IMR-90 (cell line): ENCODE measurements around the gene PTPRK. TPM values are rescaled to one million over a fixed set of nuclear protein-coding genes. Genes with fewer than 3 reads are reported as not detected.

Experiments
- ATAC-seq: fragments of 200-7000 bp; cut with Tn5 transposase; 2 replicates; pipeline ENCODE4 v1.9.1; 2020; ENCODE audit warnings: low read depth, mild to moderate bottlenecking, moderate library complexity
- BruUV-seq: library from RNA; stranded (reverse); fragments of 400-500 nt; replicated peaks from 2 replicates; lab custom pipeline; 2021; lab: Mats Ljungman, UMichigan
- CTCF ChIA-PET: fragments of 300-600 bp; formaldehyde crosslinking; extraction: SDS; loops from one replicate; lab custom pipeline; 2021; ENCODE audit warnings: antibody characterized with exemption; lab: Yijun Ruan, JAX
- POLR2A ChIA-PET: fragments of 300-600 bp; sonication (Branson Sonifier 250); formaldehyde crosslinking; loops from one replicate; lab custom pipeline; 2022; ENCODE audit warnings: antibody characterized with exemption; ENCODE audit not compliant: unreplicated experiment; lab: Charles Lee
- DNase-seq: peaks from one replicate; pipeline ENCODE4 v3.0.0; 2013
- H2AFZ ChIP-seq: replicated peaks from 2 replicates; pipeline ENCODE3; 2013; ENCODE audit warnings: low read length, mild to moderate bottlenecking; ENCODE audit not compliant: poor library complexity
- H2AK5ac ChIP-seq: 2 replicates; pipeline ENCODE4 v1.6.1; 2013; ENCODE audit warnings: low read depth, low read length, inconsistent platforms
- H2AK9ac ChIP-seq: replicated peaks from 2 replicates; pipeline ENCODE3; 2013; ENCODE audit warnings: mild to moderate bottlenecking, low read depth, low read length, moderate library complexity; ENCODE audit not compliant: poor library complexity
- H2BK120ac ChIP-seq: 2 replicates; pipeline ENCODE4 v1.6.1; 2013; ENCODE audit warnings: low read depth, low read length, inconsistent platforms
- H2BK15ac ChIP-seq: 3 replicates; pipeline ENCODE4 v1.6.1; 2013; ENCODE audit warnings: low read depth, low read length, inconsistent platforms
- H2BK20ac ChIP-seq: 2 replicates; pipeline ENCODE4 v1.6.1; 2013; ENCODE audit warnings: low read depth, mild to moderate bottlenecking, inconsistent platforms, low read length, moderate library complexity
- H2BK5ac ChIP-seq: 2 replicates; pipeline ENCODE4 v1.6.1; 2013; ENCODE audit warnings: mild to moderate bottlenecking, low read depth, low read length, inconsistent platforms; ENCODE audit not compliant: poor library complexity, severe bottlenecking
- H3K14ac ChIP-seq: replicated peaks from 2 replicates; pipeline ENCODE4 v1.6.1; 2013; ENCODE audit warnings: low read depth, low read length, inconsistent platforms
- H3K18ac ChIP-seq: 2 replicates; pipeline ENCODE4 v1.6.1; 2013; ENCODE audit warnings: low read depth, low read length, control low read depth
- H3K23ac ChIP-seq: 2 replicates; pipeline ENCODE4 v1.6.1; 2013; ENCODE audit warnings: low read depth, low read length, inconsistent platforms
- H3K27ac ChIP-seq: 2 replicates; pipeline ENCODE4 v1.5.1; 2013; ENCODE audit warnings: mild to moderate bottlenecking, control low read depth, low read length; ENCODE audit not compliant: insufficient read depth
- H3K27me3 ChIP-seq: 2 replicates; pipeline ENCODE4 v1.6.1; 2013; ENCODE audit warnings: low read length; ENCODE audit not compliant: control insufficient read depth, insufficient read depth
- H3K36me3 ChIP-seq: 2 replicates; pipeline ENCODE4 v1.6.1; 2013; ENCODE audit warnings: low read length, mixed read lengths; ENCODE audit not compliant: control insufficient read depth, insufficient read depth
- H3K4ac ChIP-seq: 2 replicates; pipeline ENCODE4 v1.6.1; 2013; ENCODE audit warnings: low read depth, low read length, inconsistent platforms
- H3K4me1 ChIP-seq: 2 replicates; pipeline ENCODE4 v1.6.1; 2013; ENCODE audit warnings: low read length, mixed read lengths; ENCODE audit not compliant: control insufficient read depth, insufficient read depth
- H3K4me2 ChIP-seq: 2 replicates; pipeline ENCODE4 v1.6.1; 2013; ENCODE audit warnings: low read depth, mild to moderate bottlenecking, control low read depth, low read length, moderate library complexity
- H3K4me3 ChIP-seq: 2 replicates; pipeline ENCODE4 v1.5.1; 2013; ENCODE audit warnings: low read depth, mild to moderate bottlenecking, control low read depth, low read length, moderate library complexity; ENCODE audit not compliant: insufficient read depth
- H3K56ac ChIP-seq: 2 replicates; pipeline ENCODE4 v1.6.1; 2013; ENCODE audit warnings: low read length, inconsistent platforms; ENCODE audit not compliant: insufficient read depth; ENCODE audit errors: extremely low read depth
- H3K79me1 ChIP-seq, 2 experiments: 2 replicates each; pipeline ENCODE4 v1.6.1; 2013; ENCODE audit warnings: low read length in 2 of 2, inconsistent platforms in 1 of 2, low read depth in 1 of 2
- H3K9ac ChIP-seq: 2 replicates; pipeline ENCODE4 v1.6.1; 2013; ENCODE audit warnings: low read depth, low read length, control low read depth
- H3K9me1 ChIP-seq: 2 replicates; pipeline ENCODE4 v1.6.1; 2013; ENCODE audit warnings: low read length, inconsistent platforms; ENCODE audit not compliant: insufficient read depth
- H3K9me3 ChIP-seq: 2 replicates; pipeline ENCODE4 v1.6.1; 2013; ENCODE audit warnings: low read length; ENCODE audit not compliant: control insufficient read depth, insufficient read depth
- H4K20me1 ChIP-seq: 2 replicates; pipeline ENCODE4 v1.6.1; 2013; ENCODE audit warnings: low read length, inconsistent platforms; ENCODE audit not compliant: insufficient read depth
- H4K5ac ChIP-seq: 2 replicates; pipeline ENCODE4 v1.6.1; 2013; ENCODE audit warnings: mild to moderate bottlenecking, low read depth, low read length, control low read depth
- H4K8ac ChIP-seq, 2 experiments: 2 replicates each; pipeline ENCODE4 v1.6.1; 2013; ENCODE audit warnings: low read depth in 2 of 2, low read length in 2 of 2, control low read depth in 1 of 2, inconsistent platforms in 1 of 2
- H4K91ac ChIP-seq: 2 replicates; pipeline ENCODE4 v1.6.1; 2013; ENCODE audit warnings: low read depth, low read length, inconsistent platforms; ENCODE audit not compliant: insufficient read depth
- BHLHE40 ChIP-seq: fragments of 150-350 bp; IDR thresholded peaks from 2 replicates; pipeline ENCODE4 v1.6.1; 2016; ENCODE audit warnings: mild to moderate bottlenecking, low read depth, low read length
- CEBPB ChIP-seq: IDR thresholded peaks from 2 replicates; pipeline ENCODE4 v1.6.1; 2012; ENCODE audit warnings: low read depth, low read length, improper control_type of control experiment
- CHD1 ChIP-seq: IDR thresholded peaks from 2 replicates; pipeline ENCODE4 v1.6.1; 2012; ENCODE audit warnings: low read depth, low read length, improper control_type of control experiment
- CTCF ChIP-seq: conservative IDR thresholded peaks from 2 replicates; pipeline ENCODE4 v1.5.1; 2012; ENCODE audit warnings: mild to moderate bottlenecking, low read depth, low read length, improper control_type of control experiment
- FOS ChIP-seq: fragments of 150-350 bp; IDR thresholded peaks from 2 replicates; pipeline ENCODE4 v1.6.1; 2016; ENCODE audit warnings: low read depth, low read length
- MAFK ChIP-seq: IDR thresholded peaks from 2 replicates; pipeline ENCODE4 v1.6.1; 2012; ENCODE audit warnings: low read depth, low read length, improper control_type of control experiment
- MAZ ChIP-seq: IDR thresholded peaks from 2 replicates; pipeline ENCODE4 v1.6.1; 2012; ENCODE audit warnings: low read depth, mild to moderate bottlenecking, low read length, improper control_type of control experiment, moderate library complexity, borderline replicate concordance
- MXI1 ChIP-seq: IDR thresholded peaks from 2 replicates; pipeline ENCODE4 v1.6.1; 2012; ENCODE audit warnings: low read depth, mild to moderate bottlenecking, low read length, moderate library complexity, borderline replicate concordance
- NFE2L2 ChIP-seq: fragments of 150-350 bp; IDR thresholded peaks from 2 replicates; pipeline ENCODE4 v1.6.1; 2016; ENCODE audit warnings: low read depth, mild to moderate bottlenecking, low read length
- POLR2A ChIP-seq: IDR thresholded peaks from 2 replicates; pipeline ENCODE4 v1.6.1; 2012; ENCODE audit warnings: mild to moderate bottlenecking, low read depth, low read length
- RAD21 ChIP-seq: IDR thresholded peaks from 2 replicates; pipeline ENCODE4 v1.6.1; 2012; ENCODE audit warnings: low read length, improper control_type of control experiment
- RCOR1 ChIP-seq: IDR thresholded peaks from 2 replicates; pipeline ENCODE4 v1.6.1; 2012; ENCODE audit warnings: mild to moderate bottlenecking, low read length, improper control_type of control experiment; ENCODE audit not compliant: insufficient replicate concordance
- RFX5 ChIP-seq: IDR thresholded peaks from 2 replicates; pipeline ENCODE4 v1.8.0; 2012; ENCODE audit warnings: low read depth, mild to moderate bottlenecking, low read length, moderate library complexity
- SMC3 ChIP-seq: fragments of 150-350 bp; IDR thresholded peaks from 2 replicates; pipeline ENCODE4 v1.6.1; 2016; ENCODE audit warnings: low read depth, mild to moderate bottlenecking, antibody characterized with exemption, low read length, moderate library complexity
- USF2 ChIP-seq: fragments of 150-350 bp; IDR thresholded peaks from 2 replicates; pipeline ENCODE4 v1.6.1; 2017; ENCODE audit warnings: mild to moderate bottlenecking, antibody characterized with exemption, low read length, low read depth
- WGBS, 2 experiments: methylation state at CpG; one replicate each; pipeline versions ENCODE4 v1.1.5 to v1.1.7; 2013; ENCODE audit warnings: missing lambda C conversion rate in 2 of 2; ENCODE audit not compliant: insufficient read length in 1 of 2; ENCODE audit errors: extremely low coverage in 2 of 2; 5-methylcytosine and 5-hydroxymethylcytosine counted together
- dilution Hi-C: fragments of 300-500 bp; cut with HindIII; formaldehyde crosslinking; loops from one replicate; pipeline ENCODE4 v1.14.3; 2018; ENCODE audit warnings: low sequenced_read_pairs; ENCODE audit not compliant: unreplicated experiment
- in situ Hi-C: fragments of 300-500 bp; cut with MboI; formaldehyde crosslinking; loops from 3 replicates; pipeline ENCODE4 v1.14.3; 2019; ENCODE audit warnings: low sequenced_read_pairs, inconsistent platforms, mixed read lengths
- intact Hi-C: fragments of 100-400 bp; cut with micrococcal nuclease; formaldehyde crosslinking; loops from 2 replicates; pipeline ENCODE4 v1.10.0; 2022
- polyA plus RNA-seq, 3 experiments: library from polyadenylated mRNA; depleted of rRNA; stranded (reverse); fragments of >200 nt; gene quantifications; 2 replicates each; pipeline ENCODE4 v1.2.3, GENCODE V29; 2012; ENCODE audit warnings: low replicate concordance in 1 of 3
- total RNA-seq: library from RNA; depleted of rRNA; stranded (reverse); fragments of >200 nt; gene quantifications from 2 replicates; pipeline ENCODE4 v1.2.3, GENCODE V29; 2012
- TF ChIP-seq, protein P1 (sequence below): fragments of 150-350 bp; IDR thresholded peaks from 2 replicates; pipeline ENCODE4 v1.6.1; 2016; ENCODE audit warnings: low read depth, mild to moderate bottlenecking, low read length, moderate library complexity, borderline replicate concordance

Gene PTPRK
- total and polyA plus RNA-seq, 2 of the 4 experiments (the other 2 are of a cell fraction) = 18.0 to 80.8 TPM

DNA sequence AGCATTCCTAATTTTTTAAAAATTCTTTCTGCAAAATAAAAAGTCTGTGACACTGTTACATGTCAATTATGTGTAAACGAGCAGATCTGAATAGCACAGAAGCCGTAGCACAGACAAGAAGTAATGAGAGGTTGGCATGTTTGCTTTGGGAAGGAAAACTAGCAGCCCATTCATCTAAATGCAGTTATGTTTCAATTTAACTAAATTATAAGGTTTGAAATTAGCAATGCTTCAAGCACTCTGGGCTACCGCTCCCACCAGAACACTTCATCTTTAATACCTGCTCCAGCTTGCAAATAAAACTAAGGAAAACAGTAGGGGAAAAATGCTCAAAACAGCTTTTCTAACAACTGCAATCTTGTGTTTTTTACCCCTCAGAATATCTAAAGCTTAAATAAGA, 73.9 kb downstream of the PTPRK start:
- dilution Hi-C loops (no loop called here), intact Hi-C loops (no loop called here), in situ Hi-C loops (no loop called here)
- Histone ChIP-seq H3K4ac (no peak overlapping the region), H4K8ac (no peak overlapping the region), H3K9me1 (no peaks in the 10 kb centered on the region; the same call in 1 of the 2 replicates), H4K20me1 (peaks cover 8% of the 10 kb centered on the region; the same call in 1 of the 2 replicates), H2BK20ac (no peak overlapping the region), H4K5ac (no peak overlapping the region), H2AK5ac (no peak overlapping the region), H2BK5ac (no peak overlapping the region), H3K9ac (no peak overlapping the region), H3K4me3 (no peak overlapping the region), H2BK120ac (no peak overlapping the region), H4K91ac (no peak overlapping the region), H3K56ac (no peak overlapping the region), H2AK9ac (no peak overlapping the region), H3K27ac (no peak overlapping the region), H3K36me3 (no peaks in the 10 kb centered on the region), H3K14ac (no peak overlapping the region), H3K4me1 (no peaks in the 10 kb centered on the region), H3K9me3 (no peaks in the 10 kb centered on the region), H3K4me2 (no peak overlapping the region), H3K23ac (no peak overlapping the region), H3K27me3 (no peaks in the 10 kb centered on the region), H2BK15ac (no peak overlapping the region), H3K79me1 (peaks cover 12 to 51% of the 10 kb centered on the region in 2 experiments), H2AFZ (no peak overlapping the region), H3K18ac (no peak overlapping the region)
- no peak for TF ChIP-seq MAZ
- TF ChIP-seq RFX5 = no peak
- TF ChIP-seq CEBPB = no peak
- TF ChIP-seq MXI1 = no peak
- TF ChIP-seq FOS = no peak
- TF ChIP-seq USF2 = no peak
- no peak for TF ChIP-seq CTCF
- TF ChIP-seq RCOR1 = no peak
- no peak for TF ChIP-seq BHLHE40
- no peak for TF ChIP-seq NFE2L2
- TF ChIP-seq POLR2A = no peak
- no peak for TF ChIP-seq SMC3
- TF ChIP-seq CHD1 = no peak
- no peak for TF ChIP-seq MAFK
- TF ChIP-seq, protein P1, sequence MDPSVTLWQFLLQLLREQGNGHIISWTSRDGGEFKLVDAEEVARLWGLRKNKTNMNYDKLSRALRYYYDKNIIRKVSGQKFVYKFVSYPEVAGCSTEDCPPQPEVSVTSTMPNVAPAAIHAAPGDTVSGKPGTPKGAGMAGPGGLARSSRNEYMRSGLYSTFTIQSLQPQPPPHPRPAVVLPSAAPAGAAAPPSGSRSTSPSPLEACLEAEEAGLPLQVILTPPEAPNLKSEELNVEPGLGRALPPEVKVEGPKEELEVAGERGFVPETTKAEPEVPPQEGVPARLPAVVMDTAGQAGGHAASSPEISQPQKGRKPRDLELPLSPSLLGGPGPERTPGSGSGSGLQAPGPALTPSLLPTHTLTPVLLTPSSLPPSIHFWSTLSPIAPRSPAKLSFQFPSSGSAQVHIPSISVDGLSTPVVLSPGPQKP = no peak
- no peak for TF ChIP-seq RAD21
- no peak for ATAC-seq
- 100% methylated on average over 1 of the region's 3 CpGs; no CpG with 5 or more reads in 1 of the 2 experiments for WGBS, 2 experiments
- ChIA-PET CTCF (interaction anchor here (0.7 kb wide), 1 partner anchor 140 kb away, joined by 3 read pairs; no protein-coding TSS in a partner anchor), POLR2A (no interaction called here)
- DNase-seq = no peak
- no TSS peak for BruUV-seq
